GM19438 (cell line): ENCODE data around the gene CDYL.

ENCODE experiments used
- ATAC-seq: cut with Tn5 transposase; IDR thresholded peaks from one replicate; pipeline ENCODE4 v1.9.1; 2021; ENCODE audit warnings: low read depth; ENCODE audit not compliant: unreplicated experiment

The CDYL gene

DNA sequence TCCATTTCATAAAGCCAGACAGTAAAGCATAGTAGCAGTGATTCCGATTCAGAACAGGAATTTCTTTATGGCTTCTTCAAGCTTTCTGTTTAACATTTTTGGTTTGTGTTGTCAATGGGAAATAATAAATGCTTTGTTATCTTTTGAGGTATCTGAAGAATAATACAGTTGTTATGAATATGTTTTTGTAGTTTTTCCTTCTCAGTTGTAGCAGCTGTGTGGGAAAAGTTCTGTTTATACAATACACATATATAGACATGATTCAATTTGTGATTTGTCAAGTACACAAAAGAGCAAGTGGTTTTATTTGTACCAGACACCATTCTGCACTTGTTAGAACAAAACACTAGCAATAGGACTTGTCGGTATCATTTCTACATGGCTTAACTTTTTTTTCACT is 96.6 kb downstream of the CDYL start:
- ATAC-seq: no peak

- no peak for ATAC-seq
These were observed 97.7 kb downstream of the CDYL start for GRCh38 chr6:4873928-4874327.

DNA sequence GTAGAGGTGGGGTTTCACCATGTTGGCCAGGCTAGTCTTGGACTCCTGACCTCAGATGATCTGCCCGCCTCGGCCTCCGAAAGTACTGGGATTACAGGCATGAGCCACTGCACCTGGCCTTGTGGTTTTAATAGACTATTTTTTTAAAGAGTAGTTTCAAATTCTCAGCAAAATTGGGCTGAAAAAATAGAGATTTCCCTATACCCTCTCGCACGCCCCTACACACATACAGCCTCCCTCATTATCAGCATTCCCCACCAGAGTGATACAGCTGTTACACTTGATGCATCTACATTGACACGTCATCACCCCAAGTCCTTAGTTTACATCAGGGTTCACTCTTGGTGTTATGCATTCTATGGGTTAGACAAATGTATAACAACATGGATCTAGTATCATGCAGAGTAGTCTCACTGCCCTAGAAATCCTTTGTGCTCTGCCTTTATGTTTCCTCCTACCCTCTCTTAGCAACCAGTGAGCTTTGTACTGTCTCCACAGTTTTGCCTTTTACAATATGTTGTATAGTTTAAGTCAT is 103.6 kb downstream of the CDYL start:
- ATAC-seq: no peak

DNA sequence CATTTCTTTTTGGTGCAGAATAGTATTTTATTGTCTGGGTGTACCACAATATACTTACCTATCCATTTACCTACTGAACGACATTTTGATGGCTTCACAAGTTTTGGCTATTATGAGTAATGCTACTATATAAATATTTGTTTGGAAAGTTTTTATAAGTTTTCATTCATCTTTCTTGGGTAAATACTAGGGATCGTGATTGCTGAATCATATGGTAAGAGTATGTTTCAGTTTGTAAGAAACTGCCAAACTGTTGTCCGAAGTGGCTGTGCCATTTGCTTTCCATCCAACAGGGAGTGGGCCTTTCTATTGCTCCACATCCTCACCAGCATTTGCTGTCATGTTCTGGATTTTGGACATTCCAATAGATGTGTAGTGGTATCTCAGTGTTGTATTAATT is 104.2 kb downstream of the CDYL start:
- no peak for ATAC-seq

DNA sequence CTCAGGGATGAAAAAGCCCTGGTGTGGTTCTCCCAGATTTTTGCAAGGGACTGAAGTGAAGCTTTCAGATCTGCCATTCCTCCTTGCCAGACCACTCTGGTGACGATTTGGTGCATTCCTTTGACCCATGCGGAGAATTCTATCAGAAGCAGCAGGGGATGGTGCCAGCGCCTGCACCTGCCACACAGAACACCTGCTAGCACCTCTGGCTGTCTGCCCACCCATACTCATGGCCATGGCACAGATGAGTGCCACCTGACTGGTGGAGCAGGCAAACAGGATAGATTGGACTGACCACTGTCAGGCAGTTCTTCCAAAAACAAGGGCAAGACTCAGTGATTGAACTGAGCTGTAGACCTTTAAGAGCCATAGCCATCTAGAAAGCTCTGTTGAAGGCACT is 107.1 kb downstream of the CDYL start:
- ATAC-seq: no peak

DNA sequence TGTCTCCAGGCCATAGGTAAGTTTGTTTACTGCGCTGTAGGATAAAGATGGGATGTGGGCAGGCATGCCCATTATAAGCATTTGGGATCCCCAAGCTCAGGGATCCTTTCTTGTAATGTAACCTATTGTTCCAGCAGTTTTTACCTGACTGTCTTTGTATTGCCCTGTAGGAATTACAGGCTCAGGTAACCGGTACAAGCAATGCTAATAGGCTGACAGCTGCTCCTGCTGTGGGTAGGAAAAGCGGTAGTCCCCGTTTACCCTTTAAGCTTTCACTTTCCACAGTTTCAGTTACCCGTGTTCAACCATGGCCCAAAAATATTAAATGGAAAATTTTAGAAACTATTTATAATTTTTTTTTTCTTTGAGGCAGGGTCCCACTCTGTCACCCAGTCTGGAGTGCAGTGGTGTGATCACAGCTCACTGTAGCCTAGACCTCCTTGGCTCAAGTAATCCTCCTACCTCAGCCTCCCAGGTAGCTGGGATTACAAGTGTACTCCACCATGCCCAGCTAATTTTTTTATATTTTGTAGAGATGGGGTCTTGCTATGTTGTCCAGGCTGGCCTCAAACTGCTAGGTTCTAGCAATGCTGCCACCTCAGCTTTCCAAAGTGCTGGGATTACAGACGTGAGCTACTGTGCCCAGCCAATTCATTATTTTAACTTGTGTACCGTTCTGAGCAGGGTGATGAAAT is 108.6 kb downstream of the CDYL start:
- ATAC-seq: no peak

DNA sequence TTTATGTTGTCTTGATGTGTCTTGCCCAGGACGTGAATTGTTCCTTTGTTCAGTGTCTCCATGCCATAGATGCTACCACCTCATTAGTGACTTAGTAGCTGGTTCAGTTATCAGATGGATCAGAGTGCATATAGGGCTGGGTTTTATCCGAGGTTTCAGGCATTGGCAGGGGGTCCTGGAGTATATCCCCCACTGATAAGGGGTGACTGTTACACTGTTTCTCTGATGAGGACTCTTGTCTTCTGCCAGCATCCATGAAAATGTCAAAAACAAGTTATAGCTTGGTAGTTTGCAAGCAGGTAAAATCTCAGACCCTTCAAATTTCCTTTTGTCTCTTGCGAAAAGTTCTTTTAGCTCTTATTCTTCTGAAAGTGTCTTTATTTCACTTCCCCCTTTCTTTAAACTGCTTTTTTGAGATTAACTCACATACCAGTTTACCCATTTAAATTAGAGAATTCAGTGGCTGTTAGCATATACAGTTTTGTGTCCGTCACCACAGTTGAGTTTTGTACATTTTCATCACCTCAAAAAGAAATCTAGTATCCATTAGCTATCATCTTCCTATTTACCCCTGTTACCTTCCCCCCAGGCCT is 109.2 kb downstream of the CDYL start:
- no peak for ATAC-seq

DNA sequence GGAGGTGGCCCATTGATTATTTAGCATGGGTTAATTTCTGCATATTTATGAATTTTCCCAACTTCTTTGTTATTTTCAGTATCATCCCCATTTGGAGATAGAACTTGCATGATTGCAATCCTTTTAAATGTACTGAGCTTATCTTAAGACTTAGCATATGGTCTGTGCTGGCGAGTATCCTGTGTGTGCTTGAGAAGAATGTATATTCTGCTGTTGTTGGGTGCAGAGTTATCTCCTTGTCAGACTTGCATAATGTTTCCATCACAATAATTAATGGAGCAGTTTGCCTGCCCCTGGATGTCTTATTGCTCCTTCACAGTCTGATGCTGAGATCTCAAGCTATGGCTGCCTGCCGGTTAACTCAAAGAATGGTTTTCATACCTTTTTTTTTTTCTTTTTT is 112.6 kb downstream of the CDYL start:
- ATAC-seq: no peak

DNA sequence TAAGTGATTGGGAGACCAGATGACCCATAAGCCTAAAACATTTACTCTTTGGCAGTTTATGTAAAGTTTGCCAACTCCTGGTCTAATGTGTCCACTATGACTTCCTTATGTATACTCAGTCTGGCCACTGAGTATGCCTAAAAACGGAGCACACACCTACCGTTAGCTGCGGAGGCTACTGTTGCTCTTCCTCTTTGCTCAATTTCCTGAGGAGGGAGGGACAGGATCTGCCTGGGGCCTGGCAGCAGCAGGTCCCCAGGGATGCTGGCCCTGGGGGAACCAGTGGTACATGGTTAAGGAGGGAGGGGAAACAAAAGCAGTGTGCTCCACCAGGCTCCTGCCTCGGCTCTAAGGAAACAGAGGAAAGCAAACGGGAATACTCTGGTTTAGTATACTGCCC is 113.5 kb downstream of the CDYL start:
- ATAC-seq: no peak

DNA sequence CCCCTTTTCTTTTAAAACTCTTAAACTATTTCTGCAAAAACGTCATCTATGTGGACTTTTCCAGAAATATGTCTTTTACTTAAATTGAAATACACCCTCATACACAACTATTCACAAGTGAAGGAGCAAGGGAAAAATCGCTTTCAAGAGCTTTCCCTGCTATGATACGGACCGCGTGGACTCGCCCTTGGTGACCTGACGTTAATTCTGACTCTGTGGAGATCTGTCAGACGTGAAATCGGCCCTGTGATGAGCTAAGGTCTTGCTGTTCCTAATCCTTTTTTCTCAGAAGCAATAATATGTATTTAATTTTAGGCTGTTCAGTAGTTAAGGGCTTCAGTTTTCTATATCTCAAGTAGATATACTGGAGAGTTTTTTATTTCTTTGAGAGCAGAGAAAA is 114.0 kb downstream of the CDYL start:
- no peak for ATAC-seq

GRCh38 chr6:4890627-4891026 is 114.4 kb downstream of the CDYL start:
- ATAC-seq: no peak

DNA sequence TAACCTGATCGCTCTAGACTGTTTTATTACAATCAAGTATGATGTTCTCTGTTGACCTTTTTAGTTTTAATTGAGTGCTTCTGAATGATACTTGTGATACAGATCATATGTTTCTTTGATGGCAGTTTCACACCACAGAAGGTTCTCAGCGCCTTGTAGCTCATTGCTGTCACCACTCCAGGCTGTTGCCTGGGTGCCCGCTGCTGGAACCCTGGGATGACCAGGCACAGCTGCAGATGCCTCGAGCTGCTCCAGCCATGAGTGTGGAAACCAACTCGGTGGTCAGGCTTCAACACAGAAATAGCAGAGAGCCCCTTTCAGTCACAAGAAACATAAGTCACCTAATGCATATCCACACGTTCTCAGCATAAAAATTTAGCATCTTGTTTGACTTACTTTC is 114.9 kb downstream of the CDYL start:
- ATAC-seq: no peak

DNA sequence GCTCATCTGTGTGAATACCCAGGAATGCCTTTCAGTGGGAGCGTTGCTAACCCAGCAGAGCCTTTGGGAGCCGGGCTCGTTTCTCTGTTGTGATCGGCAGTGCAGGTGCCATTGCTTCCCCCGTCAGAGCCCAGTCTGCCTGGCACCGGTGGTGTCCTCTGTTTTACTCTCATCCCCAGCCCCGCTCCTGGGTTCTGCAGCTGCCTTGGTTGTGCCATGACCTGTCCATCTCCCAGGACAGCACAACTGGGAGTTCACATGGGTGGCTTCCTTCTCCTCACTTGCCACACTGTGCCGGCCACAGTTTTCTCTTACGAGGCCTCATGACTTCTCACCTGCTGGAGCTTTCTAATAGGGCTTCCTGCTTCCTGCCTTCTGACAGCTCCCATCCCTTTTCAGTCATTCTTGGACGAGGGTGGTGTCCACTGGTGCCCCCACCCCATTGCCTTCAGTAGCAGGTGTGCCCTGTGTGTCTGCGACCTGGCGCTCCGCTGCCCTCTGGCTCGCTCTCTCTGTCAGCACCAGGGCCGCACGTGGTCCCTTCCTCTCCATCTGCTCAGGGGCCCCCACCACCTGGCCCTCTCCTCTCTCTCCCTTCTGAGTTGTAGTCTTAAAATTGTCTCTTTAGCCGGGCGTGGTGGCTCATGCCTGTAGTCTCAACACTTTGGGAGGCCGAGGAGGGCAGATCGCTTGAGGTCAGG is 116.7 kb downstream of the CDYL start:
- ATAC-seq: no peak

GRCh38 chr6:4894049-4894448 is 117.8 kb downstream of the CDYL start:
- ATAC-seq: no peak

GRCh38 chr6:4895971-4896370 is 119.8 kb downstream of the CDYL start:
- no peak for ATAC-seq

DNA sequence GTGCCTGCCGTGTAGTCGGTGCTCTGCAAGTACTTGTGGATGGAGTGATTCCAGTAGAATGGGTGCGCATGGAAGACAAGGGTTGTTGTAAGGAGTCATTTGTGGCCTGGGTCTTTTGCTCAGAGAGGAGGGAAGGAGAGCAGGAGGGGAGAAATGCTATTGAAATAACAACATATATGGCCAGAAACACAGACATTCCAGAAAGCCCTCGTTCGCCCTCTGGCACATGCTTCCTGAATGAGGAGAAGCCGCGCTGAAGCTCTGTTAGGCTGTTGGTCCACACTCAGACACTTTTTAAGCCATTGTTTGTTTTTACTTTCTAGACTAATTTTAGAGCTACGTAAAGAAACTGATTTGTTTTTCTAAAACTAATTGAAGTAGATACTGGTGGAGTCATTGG is 120.2 kb downstream of the CDYL start:
- no peak for ATAC-seq

- ATAC-seq: no peak
These were observed 123.2 kb downstream of the CDYL start for GRCh38 chr6:4899249-4900034.

- no peak for ATAC-seq
These were observed 125.3 kb downstream of the CDYL start for GRCh38 chr6:4901386-4902061.

DNA sequence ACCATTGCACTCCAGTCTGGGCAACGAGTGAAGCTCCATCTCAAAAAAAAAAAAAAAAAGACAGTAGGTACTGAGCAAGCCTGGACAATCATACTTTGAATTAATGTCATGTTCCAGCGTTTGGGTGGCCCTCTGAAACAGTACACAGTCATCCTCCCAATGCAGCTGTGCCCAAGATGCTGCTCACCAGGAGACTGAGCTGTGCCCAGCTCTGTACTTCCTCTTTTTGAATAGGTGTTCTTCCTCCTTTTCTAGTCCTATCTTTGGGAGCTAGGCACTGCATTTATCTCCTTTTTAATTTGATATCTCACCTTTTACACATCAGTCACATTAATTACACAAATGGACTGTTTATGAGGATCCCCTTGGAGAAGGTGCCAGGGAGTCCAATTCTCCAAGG is 126.2 kb downstream of the CDYL start:
- ATAC-seq: no peak

GRCh38 chr6:4903121-4903520 is 126.9 kb downstream of the CDYL start:
- ATAC-seq: no peak
